ENCODE measurements around the gene RBM33. TPM values are rescaled to one million over a fixed set of nuclear protein-coding genes. Genes with fewer than 3 reads are reported as not detected.

RBM33 gene
- total and polyA plus RNA-seq, 4 donors, result 31.9 to 39.1 (median 35.2) TPM

GRCh38 chr7:155804431-155804831 lies 160.0 kb downstream of the RBM33 start:
- Histone ChIP-seq H3K27ac (ENCODE audit: low read depth, low read length) (no peak overlapping the region), H3K4me3 (ENCODE audit: low read depth, low read length) (no peak overlapping the region), H3K4me1 (ENCODE audit: control insufficient read depth, insufficient read depth, low read length) (peaks cover 52% of the 10 kb centered on the region), H3K9me3 (ENCODE audit: control insufficient read depth, insufficient read depth, low read length) (no peaks in the 10 kb centered on the region), H3K27me3 (ENCODE audit: control insufficient read depth, insufficient read depth, low read length) (peaks cover 88% of the 10 kb centered on the region), H3K36me3 (ENCODE audit: control insufficient read depth, insufficient read depth, low read length) (peaks cover 3% of the 10 kb centered on the region)
- peak in 1 of 6 donors; percentile 24 for DNase-seq (ENCODE audit: low read depth in 4 of 6, low spot score in 6 of 6)
- WGBS (ENCODE audit: insufficient coverage), result 11% methylated on average over 13 of the region's 17 CpGs

GRCh38 chr7:155804897-155805825 lies 160.7 kb downstream of the RBM33 start:
- no peaks in the 10 kb centered on the region for H3K9me3 ChIP-seq (ENCODE audit: control insufficient read depth, insufficient read depth, low read length)
- WGBS (ENCODE audit: insufficient coverage), result under 1% methylated on average over 90 of the region's 91 CpGs
- peaks cover 54% of the 10 kb centered on the region for H3K4me1 ChIP-seq (ENCODE audit: control insufficient read depth, insufficient read depth, low read length)
- H3K27me3 ChIP-seq (ENCODE audit: control insufficient read depth, insufficient read depth, low read length), result peaks cover 86% of the 10 kb centered on the region
- H3K36me3 ChIP-seq (ENCODE audit: control insufficient read depth, insufficient read depth, low read length), result peaks cover 3% of the 10 kb centered on the region
- no peak overlapping the region for H3K27ac ChIP-seq (ENCODE audit: low read depth, low read length)
- peak in 3 of 6 donors; percentile 59 to 92 (median 87) for DNase-seq (ENCODE audit: low read depth in 4 of 6, low spot score in 6 of 6)
- peak overlapping the region; percentile 9 for H3K4me3 ChIP-seq (ENCODE audit: low read depth, low read length)

DNA sequence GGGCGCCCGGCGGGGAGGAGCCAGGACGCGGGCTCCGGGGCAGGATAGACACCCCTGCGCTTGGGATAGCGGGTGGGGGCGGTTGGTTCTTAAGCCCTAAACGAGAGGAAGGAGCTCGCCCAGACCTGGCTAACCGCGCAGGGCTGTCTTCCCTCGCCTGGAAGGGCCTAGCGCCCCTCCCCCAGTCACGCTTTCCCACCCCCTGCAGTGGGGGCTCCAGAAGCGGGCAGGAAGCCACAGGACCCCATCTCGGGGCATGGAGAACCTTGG lies 161.3 kb downstream of the RBM33 start:
- H3K4me3 ChIP-seq (ENCODE audit: low read depth, low read length), result peak overlapping the region; percentile 9
- H3K27ac ChIP-seq (ENCODE audit: low read depth, low read length), result no peak overlapping the region
- no peak for DNase-seq (ENCODE audit: low read depth in 4 of 6, low spot score in 6 of 6)
- H3K27me3 ChIP-seq (ENCODE audit: control insufficient read depth, insufficient read depth, low read length), result peaks cover 86% of the 10 kb centered on the region
- peaks cover 60% of the 10 kb centered on the region for H3K4me1 ChIP-seq (ENCODE audit: control insufficient read depth, insufficient read depth, low read length)
- H3K36me3 ChIP-seq (ENCODE audit: control insufficient read depth, insufficient read depth, low read length), result peaks cover 3% of the 10 kb centered on the region
- 3% methylated on average over 13 of the region's 18 CpGs for WGBS (ENCODE audit: insufficient coverage)
- no peaks in the 10 kb centered on the region for H3K9me3 ChIP-seq (ENCODE audit: control insufficient read depth, insufficient read depth, low read length)

DNA sequence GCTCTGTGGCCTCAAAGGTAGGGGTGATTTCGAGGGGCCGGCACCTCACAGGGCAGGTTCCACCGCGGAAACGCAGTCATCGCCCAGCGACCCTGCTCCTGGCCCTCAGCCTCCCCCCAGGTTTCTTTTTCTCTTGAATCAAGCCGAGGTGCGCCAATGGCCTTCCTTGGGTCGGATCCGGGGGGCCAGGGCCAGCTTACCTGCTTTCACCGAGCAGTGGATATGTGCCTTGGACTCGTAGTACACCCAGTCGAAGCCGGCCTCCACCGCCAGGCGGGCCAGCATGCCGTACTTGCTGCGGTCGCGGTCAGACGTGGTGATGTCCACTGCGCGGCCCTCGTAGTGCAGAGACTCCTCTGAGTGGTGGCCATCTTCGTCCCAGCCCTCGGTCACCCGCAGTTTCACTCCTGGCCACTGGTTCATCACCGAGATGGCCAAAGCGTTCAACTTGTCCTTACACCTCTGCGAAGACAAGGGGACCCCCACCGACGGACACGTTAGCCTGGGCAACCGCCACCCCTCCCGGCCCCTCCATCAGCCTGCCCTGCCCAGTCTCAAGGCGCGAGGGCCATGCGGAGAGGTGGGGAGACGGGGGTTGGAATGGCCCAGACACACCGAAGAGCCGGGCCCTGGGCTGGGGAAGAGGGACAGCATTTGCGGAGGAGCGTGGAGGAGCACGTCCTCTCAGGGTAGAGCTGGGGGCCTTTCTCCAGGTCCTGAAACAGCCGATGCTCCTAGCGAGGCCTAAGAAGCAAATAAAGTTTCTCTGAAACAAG lies 161.8 kb downstream of the RBM33 start:
- Histone ChIP-seq H3K4me1 (ENCODE audit: control insufficient read depth, insufficient read depth, low read length) (peaks cover 64% of the 10 kb centered on the region), H3K27ac (ENCODE audit: low read depth, low read length) (no peak overlapping the region), H3K4me3 (ENCODE audit: low read depth, low read length) (peak overlapping the region; percentile 9), H3K36me3 (ENCODE audit: control insufficient read depth, insufficient read depth, low read length) (peaks cover 3% of the 10 kb centered on the region), H3K9me3 (ENCODE audit: control insufficient read depth, insufficient read depth, low read length) (no peaks in the 10 kb centered on the region), H3K27me3 (ENCODE audit: control insufficient read depth, insufficient read depth, low read length) (peaks cover 86% of the 10 kb centered on the region)
- DNase-seq (ENCODE audit: low read depth in 4 of 6, low spot score in 6 of 6), result no peak
- 13% methylated on average over 44 of the region's 47 CpGs for WGBS (ENCODE audit: insufficient coverage)

DNA sequence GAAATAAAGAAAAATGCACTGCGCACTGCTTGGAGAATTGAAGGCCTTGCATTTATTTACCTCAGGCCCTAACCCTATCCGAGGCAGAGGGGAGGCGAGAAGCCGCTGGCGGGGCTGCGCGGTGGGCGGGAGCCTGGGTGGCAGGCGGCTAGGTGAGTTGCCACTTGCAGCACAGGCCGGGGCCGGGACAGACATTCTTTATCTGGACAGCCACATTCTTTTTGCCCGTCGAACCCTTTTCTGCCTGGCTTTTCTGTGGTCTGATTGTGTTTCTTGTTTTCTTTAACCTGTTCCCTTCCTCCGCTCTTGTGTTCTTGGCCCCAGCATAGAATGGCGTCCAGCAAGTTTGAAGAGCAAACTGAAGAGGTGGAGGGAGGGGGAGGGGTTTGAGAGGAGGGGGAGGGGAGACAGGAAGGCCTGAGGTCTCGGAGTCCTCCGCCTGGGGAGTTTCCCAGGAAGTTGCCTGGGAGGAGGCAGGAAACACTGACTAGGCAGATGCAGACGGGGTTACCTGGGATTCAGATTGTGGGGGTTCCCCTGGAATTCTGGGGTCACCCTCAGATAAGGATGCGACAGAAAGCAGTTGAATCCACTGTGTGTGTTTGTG lies 162.7 kb downstream of the RBM33 start:
- Histone ChIP-seq H3K27ac (ENCODE audit: low read depth, low read length) (no peak overlapping the region), H3K9me3 (ENCODE audit: control insufficient read depth, insufficient read depth, low read length) (no peaks in the 10 kb centered on the region), H3K27me3 (ENCODE audit: control insufficient read depth, insufficient read depth, low read length) (peaks cover 86% of the 10 kb centered on the region), H3K4me1 (ENCODE audit: control insufficient read depth, insufficient read depth, low read length) (peaks cover 73% of the 10 kb centered on the region), H3K36me3 (ENCODE audit: control insufficient read depth, insufficient read depth, low read length) (peaks cover 3% of the 10 kb centered on the region), H3K4me3 (ENCODE audit: low read depth, low read length) (no peak overlapping the region)
- WGBS (ENCODE audit: insufficient coverage), result 30% methylated on average over 18 of the region's 19 CpGs
- no peak for DNase-seq (ENCODE audit: low read depth in 4 of 6, low spot score in 6 of 6)

DNA sequence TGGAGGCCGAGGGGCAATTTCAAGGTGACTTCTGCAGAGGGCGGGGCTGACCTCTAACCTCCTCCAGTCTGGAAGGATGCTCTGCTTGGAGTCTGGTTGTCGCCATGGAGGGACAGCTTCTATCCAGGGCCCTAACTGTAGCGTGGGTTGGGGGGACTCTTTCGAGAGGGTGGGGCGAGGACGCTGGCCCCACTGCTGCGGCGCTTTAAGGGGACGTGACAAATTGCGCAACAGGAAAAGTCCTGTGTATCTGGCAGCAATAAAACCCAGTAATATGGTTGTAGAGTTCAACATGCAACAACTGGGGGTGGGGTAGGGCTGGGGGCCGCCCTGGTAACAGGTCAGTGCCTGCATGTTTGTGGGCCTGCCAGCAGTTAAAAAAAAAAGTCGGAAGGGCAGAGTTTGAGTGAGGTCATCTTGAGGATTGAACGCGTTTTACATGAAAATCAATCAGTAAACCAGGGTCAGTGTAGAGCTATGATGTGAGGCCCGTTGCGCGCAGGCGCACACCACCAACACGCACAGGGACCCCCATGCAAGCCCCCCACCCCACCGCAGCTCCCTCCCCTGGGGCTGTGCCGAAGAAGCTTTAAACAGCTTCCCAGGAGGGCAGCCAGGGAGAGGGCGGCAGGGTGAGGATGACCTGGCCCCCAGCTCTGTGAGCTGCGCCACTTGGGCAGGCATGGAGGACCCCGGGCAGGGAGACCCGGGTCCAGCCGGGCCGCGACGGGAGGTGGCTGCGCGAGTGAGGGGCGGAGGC lies 163.5 kb downstream of the RBM33 start:
- Histone ChIP-seq H3K4me1 (ENCODE audit: control insufficient read depth, insufficient read depth, low read length) (peaks cover 80% of the 10 kb centered on the region), H3K9me3 (ENCODE audit: control insufficient read depth, insufficient read depth, low read length) (no peaks in the 10 kb centered on the region), H3K27ac (ENCODE audit: low read depth, low read length) (no peak overlapping the region), H3K27me3 (ENCODE audit: control insufficient read depth, insufficient read depth, low read length) (peaks cover 87% of the 10 kb centered on the region), H3K4me3 (ENCODE audit: low read depth, low read length) (no peak overlapping the region), H3K36me3 (ENCODE audit: control insufficient read depth, insufficient read depth, low read length) (peaks cover 3% of the 10 kb centered on the region)
- no peak for DNase-seq (ENCODE audit: low read depth in 4 of 6, low spot score in 6 of 6)
- 5% methylated on average over 29 of the region's 33 CpGs for WGBS (ENCODE audit: insufficient coverage)

- DNase-seq (ENCODE audit: low read depth in 4 of 6, low spot score in 6 of 6), result no peak
- under 1% methylated on average over 63 of the region's 64 CpGs for whole genome bisulfite sequencing (ENCODE audit: insufficient coverage)
- Histone ChIP-seq H3K4me3 (ENCODE audit: low read depth, low read length) (peak overlapping the region; percentile 11), H3K4me1 (ENCODE audit: control insufficient read depth, insufficient read depth, low read length) (peaks cover 78% of the 10 kb centered on the region), H3K27me3 (ENCODE audit: control insufficient read depth, insufficient read depth, low read length) (peaks cover 89% of the 10 kb centered on the region), H3K27ac (ENCODE audit: low read depth, low read length) (no peak overlapping the region), H3K9me3 (ENCODE audit: control insufficient read depth, insufficient read depth, low read length) (no peaks in the 10 kb centered on the region), H3K36me3 (ENCODE audit: control insufficient read depth, insufficient read depth, low read length) (peaks cover 3% of the 10 kb centered on the region)
These were observed 164.3 kb downstream of the RBM33 start for GRCh38 chr7:155808549-155809331.

GRCh38 chr7:155809332-155809946 lies 165.0 kb downstream of the RBM33 start:
- no peak for DNase-seq (ENCODE audit: low read depth in 4 of 6, low spot score in 6 of 6)
- no peaks in the 10 kb centered on the region for H3K9me3 ChIP-seq (ENCODE audit: control insufficient read depth, insufficient read depth, low read length)
- under 1% methylated on average over 31 of the region's 43 CpGs for WGBS (ENCODE audit: insufficient coverage)
- H3K27me3 ChIP-seq (ENCODE audit: control insufficient read depth, insufficient read depth, low read length), result peaks cover 90% of the 10 kb centered on the region
- H3K4me1 ChIP-seq (ENCODE audit: control insufficient read depth, insufficient read depth, low read length), result peaks cover 72% of the 10 kb centered on the region
- peak overlapping the region; percentile 11 for H3K4me3 ChIP-seq (ENCODE audit: low read depth, low read length)
- H3K27ac ChIP-seq (ENCODE audit: low read depth, low read length), result no peak overlapping the region
- peaks cover 3% of the 10 kb centered on the region for H3K36me3 ChIP-seq (ENCODE audit: control insufficient read depth, insufficient read depth, low read length)
